AG04450 (cell line): Measurements from ENCODE around the gene CSF1. TPM values are rescaled to one million over a fixed set of nuclear protein-coding genes. Genes with fewer than 3 reads are reported as not detected.

Experiments
- CTCF ChIA-PET: fragments of 300-600, 350-600 bp; formaldehyde crosslinking; extraction: SDS; loops from one replicate; lab custom pipeline; 2022; ENCODE audit warnings: antibody characterized with exemption, inconsistent platforms; lab: Charles Lee
- POLR2A ChIA-PET: fragments of 350-600 bp; formaldehyde crosslinking; extraction: SDS; loops from one replicate; lab custom pipeline; 2021; ENCODE audit warnings: antibody characterized with exemption, inconsistent platforms; lab: Yijun Ruan, JAX
- DNase-seq: peaks from one replicate; pipeline ENCODE4 v3.0.0-alpha.2; 2011; ENCODE audit warnings: low read depth, low spot score
- H3K27ac ChIP-seq: one replicate; pipeline ENCODE4 v1.5.1; 2012; ENCODE audit warnings: low read depth, low read length, control low read depth
- H3K27me3 ChIP-seq: one replicate; pipeline ENCODE4 v1.6.0; 2012; ENCODE audit warnings: low read length; ENCODE audit not compliant: control insufficient read depth, insufficient read depth
- H3K4me3 ChIP-seq: 2 replicates; pipeline ENCODE4 v1.5.1; 2011; ENCODE audit warnings: mild to moderate bottlenecking, low read depth, low read length, control low read depth
- H3K9me3 ChIP-seq: 2 replicates; pipeline ENCODE4 v1.5.1; 2012; ENCODE audit warnings: low read length; ENCODE audit not compliant: control insufficient read depth, insufficient read depth
- polyA plus RNA-seq: library from polyadenylated mRNA; depleted of rRNA; stranded (reverse); fragments of >200 nt; gene quantifications from 2 replicates; pipeline ENCODE4 v1.2.3, GENCODE V29; 2011
- TF ChIP-seq, protein P1 (sequence below): IDR thresholded peaks from 2 replicates; pipeline ENCODE4 v1.5.1; 2011; ENCODE audit warnings: low read depth, low read length, control low read depth, inconsistent platforms

The CSF1 gene
- polyA plus RNA-seq, 1 experiment, result 84.1 TPM

DNA sequence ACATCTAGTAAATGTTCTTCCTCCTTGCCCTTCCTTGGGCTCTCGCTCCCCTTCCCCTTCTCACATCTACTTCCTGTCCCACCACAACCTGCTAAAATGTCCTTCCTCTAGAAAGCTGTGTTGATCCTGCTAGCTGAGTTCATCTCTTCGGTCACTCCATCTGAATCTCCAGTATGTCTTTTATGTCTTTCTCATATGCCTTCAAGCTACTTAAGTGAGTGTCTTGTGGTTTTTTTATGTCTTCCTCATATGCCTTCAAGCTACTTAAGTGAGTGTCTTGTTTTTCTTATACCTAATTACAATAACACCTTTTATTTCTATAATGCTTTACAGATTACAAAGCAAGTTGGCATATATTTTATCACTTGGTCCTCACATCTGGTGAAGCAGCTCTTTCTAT, 33.9 kb downstream of the CSF1 start:
- CTCF ChIA-PET, result interaction anchor here (0.5 to 1.3 kb wide), 2 partner anchors 139 to 305 kb away, joined by 3 to 4 read pairs; no protein-coding TSS in a partner anchor
- H3K9me3 ChIP-seq, result no peaks in the 10 kb centered on the region

DNA sequence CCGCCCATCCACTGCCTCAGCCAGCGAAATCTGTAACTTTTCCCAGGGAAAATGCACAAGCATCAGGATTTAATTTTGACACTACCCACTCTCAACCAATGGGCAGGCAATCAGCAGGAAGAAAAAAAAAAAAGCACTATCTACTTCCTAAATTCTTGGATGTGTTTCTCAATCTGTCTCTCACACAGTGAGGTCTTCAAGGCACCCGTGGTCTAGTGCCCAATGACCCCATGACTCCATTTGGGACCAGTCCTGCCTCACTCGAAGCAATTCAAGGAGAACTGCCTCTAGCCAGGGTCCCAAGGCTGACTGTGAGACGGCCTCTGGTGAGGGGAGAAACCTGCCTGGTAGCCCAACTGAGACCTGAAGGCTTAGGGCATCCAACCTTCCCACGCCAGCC, 35.9 kb downstream of the CSF1 start:
- ChIA-PET POLR2A (no interaction called here), CTCF (interaction anchor here (1.9 kb wide), 1 partner anchor 38 kb away, joined by 5 read pairs; the partner anchor contains the start of gene AHCYL1)
- no peak overlapping the region for H3K4me3 ChIP-seq
- no peaks in the 10 kb centered on the region for H3K9me3 ChIP-seq
- H3K27ac ChIP-seq, result no peak overlapping the region
- TF ChIP-seq, protein P1, sequence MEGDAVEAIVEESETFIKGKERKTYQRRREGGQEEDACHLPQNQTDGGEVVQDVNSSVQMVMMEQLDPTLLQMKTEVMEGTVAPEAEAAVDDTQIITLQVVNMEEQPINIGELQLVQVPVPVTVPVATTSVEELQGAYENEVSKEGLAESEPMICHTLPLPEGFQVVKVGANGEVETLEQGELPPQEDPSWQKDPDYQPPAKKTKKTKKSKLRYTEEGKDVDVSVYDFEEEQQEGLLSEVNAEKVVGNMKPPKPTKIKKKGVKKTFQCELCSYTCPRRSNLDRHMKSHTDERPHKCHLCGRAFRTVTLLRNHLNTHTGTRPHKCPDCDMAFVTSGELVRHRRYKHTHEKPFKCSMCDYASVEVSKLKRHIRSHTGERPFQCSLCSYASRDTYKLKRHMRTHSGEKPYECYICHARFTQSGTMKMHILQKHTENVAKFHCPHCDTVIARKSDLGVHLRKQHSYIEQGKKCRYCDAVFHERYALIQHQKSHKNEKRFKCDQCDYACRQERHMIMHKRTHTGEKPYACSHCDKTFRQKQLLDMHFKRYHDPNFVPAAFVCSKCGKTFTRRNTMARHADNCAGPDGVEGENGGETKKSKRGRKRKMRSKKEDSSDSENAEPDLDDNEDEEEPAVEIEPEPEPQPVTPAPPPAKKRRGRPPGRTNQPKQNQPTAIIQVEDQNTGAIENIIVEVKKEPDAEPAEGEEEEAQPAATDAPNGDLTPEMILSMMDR, result no peak
- no peaks in the 10 kb centered on the region for H3K27me3 ChIP-seq
- DNase-seq, result no peak

More for the DNA sequence above, 33.9 kb downstream of the CSF1 start:
- no peak overlapping the region for H3K4me3 ChIP-seq
- POLR2A ChIA-PET, result no interaction called here
- DNase-seq, result no peak
- TF ChIP-seq, protein P1, result no peak
- no peaks in the 10 kb centered on the region for H3K27me3 ChIP-seq
- no peak overlapping the region for H3K27ac ChIP-seq

DNA sequence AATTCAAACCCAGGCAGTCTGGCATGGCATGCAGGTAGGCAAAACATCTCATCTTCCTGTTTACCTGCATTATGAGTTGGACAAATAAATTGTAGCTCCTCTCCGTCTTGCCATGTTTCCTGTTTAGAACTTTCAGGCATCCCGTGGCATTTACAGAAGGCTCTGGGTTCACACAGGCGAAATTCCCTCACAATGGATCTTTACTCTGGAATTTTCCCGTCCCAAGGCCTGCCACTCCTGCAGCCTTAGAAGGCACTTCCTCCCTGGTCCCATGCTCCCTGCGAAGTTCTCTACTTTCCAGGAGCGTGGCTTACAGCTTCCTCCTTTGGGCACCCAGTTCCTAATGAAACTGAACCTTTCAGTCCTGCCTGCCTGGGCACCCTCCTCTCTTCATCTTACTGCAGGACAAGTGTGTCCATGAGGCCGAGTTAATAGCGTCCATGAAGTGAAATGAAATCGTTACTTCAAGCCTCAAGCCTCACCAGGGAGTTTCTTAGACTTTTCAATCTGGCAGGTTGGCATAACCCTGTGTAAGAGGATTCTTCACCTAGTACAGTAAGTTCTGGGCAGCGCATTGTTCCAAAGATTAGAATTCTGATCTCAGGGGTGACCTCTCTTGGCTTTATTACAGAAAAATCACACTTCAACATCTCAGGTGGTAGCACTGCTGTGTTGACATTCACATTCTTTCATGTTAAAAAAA, 37.1 kb downstream of the CSF1 start:
- Histone ChIP-seq H3K9me3 (no peaks in the 10 kb centered on the region), H3K27me3 (no peaks in the 10 kb centered on the region), H3K4me3 (no peak overlapping the region), H3K27ac (no peak overlapping the region)
- ChIA-PET CTCF (interaction anchor here (1.9 kb wide), 1 partner anchor 37 kb away, joined by 5 read pairs; the partner anchor contains the start of gene AHCYL1), POLR2A (no interaction called here)
- no peak for DNase-seq
- TF ChIP-seq, protein P1, result no peak

DNA sequence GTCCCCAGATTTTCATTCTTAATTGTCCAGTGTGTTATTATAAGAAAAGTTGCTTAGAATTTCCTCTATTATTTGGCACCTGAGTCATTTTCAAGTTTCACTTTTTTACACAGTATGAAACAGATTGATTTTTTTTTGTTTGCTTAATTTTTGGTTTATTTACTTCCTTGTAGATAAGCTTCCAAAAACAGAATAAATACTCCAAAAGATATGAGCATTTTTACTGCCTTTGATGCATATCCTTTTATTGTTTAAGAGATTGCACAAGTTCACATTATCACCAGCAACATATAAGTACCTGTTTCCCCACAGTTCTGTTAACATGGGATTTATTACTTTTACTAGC, 37.6 kb downstream of the CSF1 start:
- ChIA-PET POLR2A (no interaction called here), CTCF (interaction anchor here (0.6 kb wide), 2 partner anchors 36 to 239 kb away, joined by 3 read pairs; partner anchors contain the start of gene AHCYL1)
- TF ChIP-seq, protein P1, result no peak

DNA sequence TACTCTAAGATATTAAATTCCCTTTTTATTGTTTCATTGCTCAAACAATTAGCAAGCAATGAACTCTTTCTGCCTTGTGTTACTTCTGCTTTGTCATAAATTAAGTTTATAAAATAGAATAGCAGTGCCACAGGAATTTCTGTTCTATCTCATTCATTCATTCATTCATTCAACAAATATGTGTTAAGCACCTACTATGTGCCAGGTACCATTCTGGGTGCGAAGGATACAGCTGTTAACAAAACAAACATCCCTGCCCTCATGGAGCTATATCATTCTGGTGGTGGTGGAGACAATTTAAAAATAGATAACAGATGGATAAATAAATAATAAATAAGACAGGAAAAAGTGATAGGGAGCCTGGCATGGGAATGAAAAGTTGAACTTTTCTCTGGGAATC, 39.4 kb downstream of the CSF1 start:
- no peak for DNase-seq
- TF ChIP-seq, protein P1, result no peak
- ChIA-PET CTCF (no interaction called here), POLR2A (no interaction called here)
- Histone ChIP-seq H3K9me3 (no peaks in the 10 kb centered on the region), H3K27ac (no peak overlapping the region), H3K27me3 (no peaks in the 10 kb centered on the region), H3K4me3 (no peak overlapping the region)

More for the DNA sequence above, 37.6 kb downstream of the CSF1 start:
- Histone ChIP-seq H3K27me3 (no peaks in the 10 kb centered on the region), H3K27ac (no peak overlapping the region), H3K9me3 (no peaks in the 10 kb centered on the region), H3K4me3 (no peak overlapping the region)
- DNase-seq, result no peak
